ENCODE measurements around the gene RASSF7.

Gene RASSF7

DNA sequence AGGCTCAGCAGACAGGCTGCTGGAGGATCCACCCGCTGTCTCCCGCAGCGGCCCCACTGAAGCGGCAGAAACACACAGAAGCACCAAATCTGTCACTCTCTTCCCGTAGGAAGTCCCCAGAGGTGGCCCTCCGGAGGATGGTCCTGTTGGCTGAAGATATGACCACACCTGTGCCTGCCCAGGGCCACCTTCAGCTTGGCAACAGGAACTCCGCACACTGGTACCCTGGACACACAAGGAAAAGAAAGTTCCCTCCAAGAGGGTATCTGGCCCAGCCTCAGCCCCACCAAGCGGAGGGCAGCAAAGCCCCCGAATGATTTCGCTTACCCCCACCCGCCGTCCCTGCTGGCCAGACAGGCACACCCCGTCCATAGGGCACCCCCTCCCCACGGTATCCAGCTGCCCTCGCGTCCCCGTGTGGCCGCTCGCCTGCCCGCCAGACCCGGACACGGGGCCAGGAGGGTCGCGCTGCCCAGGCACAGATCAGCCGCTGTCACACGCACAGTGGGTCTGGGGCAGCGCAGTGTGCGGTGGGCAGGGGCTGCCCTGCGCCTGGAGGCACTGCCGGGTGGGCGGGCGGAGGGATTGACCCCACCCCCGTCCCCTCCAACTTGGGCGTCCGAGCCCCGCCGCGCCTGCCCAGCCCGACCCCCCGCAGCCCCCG, 7.0 kb downstream of the RASSF7 start:
- ChIA-PET POLR2A (interaction anchor here (0.6 to 4.5 kb wide), 3 partner anchors 8 to 48 kb away, joined by 3 to 28 read pairs (median 4); partner anchors contain the start of genes IRF7 and PHRF1), CTCF (no interaction called here)
- Histone ChIP-seq H3K4me1 (ENCODE audit: control insufficient read depth, insufficient read depth, low read length) (no peaks in the 10 kb centered on the region), H3K36me3 (ENCODE audit: control insufficient read depth in 2 of 2, insufficient read depth in 1 of 2, low read length in 2 of 2) (peaks cover 0 to 16% of the 10 kb centered on the region in 2 experiments; a peak in 1 of 3 replicates), H3K4me3 (ENCODE audit: low read depth, low read length) (peak overlapping the region; percentile 57), H3K27ac (ENCODE audit: extremely low read depth, low read depth, low read length) (no peak overlapping the region; the same call in 1 of the 2 replicates), H3K9me3 (ENCODE audit: control insufficient read depth, insufficient read depth, low read depth, low read length) (no peaks in the 10 kb centered on the region)
- TF ChIP-seq ZNF416 (tag by site-specific recombination; IDR thresholded peaks at IDR 0.05), result no peak
- TF ChIP-seq ZFHX2 (tag by site-specific recombination; conservative IDR thresholded peaks at IDR 0.05), result peak; percentile 31; the same call in 1 of the 2 replicates
- peak; percentile 55 for TF ChIP-seq ZBTB8A (tag by site-specific recombination; IDR thresholded peaks at IDR 0.05)
- no peak for TF ChIP-seq ZNF175 (tag by site-specific recombination; IDR thresholded peaks at IDR 0.05)
- peak; percentile 34; the same call in 1 of the 2 replicates for TF ChIP-seq SP3 (tag by site-specific recombination; IDR thresholded peaks at IDR 0.05)
- TF ChIP-seq, protein P1, sequence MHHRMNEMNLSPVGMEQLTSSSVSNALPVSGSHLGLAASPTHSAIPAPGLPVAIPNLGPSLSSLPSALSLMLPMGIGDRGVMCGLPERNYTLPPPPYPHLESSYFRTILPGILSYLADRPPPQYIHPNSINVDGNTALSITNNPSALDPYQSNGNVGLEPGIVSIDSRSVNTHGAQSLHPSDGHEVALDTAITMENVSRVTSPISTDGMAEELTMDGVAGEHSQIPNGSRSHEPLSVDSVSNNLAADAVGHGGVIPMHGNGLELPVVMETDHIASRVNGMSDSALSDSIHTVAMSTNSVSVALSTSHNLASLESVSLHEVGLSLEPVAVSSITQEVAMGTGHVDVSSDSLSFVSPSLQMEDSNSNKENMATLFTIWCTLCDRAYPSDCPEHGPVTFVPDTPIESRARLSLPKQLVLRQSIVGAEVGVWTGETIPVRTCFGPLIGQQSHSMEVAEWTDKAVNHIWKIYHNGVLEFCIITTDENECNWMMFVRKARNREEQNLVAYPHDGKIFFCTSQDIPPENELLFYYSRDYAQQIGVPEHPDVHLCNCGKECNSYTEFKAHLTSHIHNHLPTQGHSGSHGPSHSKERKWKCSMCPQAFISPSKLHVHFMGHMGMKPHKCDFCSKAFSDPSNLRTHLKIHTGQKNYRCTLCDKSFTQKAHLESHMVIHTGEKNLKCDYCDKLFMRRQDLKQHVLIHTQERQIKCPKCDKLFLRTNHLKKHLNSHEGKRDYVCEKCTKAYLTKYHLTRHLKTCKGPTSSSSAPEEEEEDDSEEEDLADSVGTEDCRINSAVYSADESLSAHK (tag by site-specific recombination; IDR thresholded peaks at IDR 0.05), result no peak
- peak; percentile 29; the same call in 1 of the 2 replicates for TF ChIP-seq KLF1 (tag by site-specific recombination; IDR thresholded peaks at IDR 0.05)
- TF ChIP-seq ZNF626 (tag by site-specific recombination; IDR thresholded peaks at IDR 0.05), result no peak
- TF ChIP-seq, protein P2, sequence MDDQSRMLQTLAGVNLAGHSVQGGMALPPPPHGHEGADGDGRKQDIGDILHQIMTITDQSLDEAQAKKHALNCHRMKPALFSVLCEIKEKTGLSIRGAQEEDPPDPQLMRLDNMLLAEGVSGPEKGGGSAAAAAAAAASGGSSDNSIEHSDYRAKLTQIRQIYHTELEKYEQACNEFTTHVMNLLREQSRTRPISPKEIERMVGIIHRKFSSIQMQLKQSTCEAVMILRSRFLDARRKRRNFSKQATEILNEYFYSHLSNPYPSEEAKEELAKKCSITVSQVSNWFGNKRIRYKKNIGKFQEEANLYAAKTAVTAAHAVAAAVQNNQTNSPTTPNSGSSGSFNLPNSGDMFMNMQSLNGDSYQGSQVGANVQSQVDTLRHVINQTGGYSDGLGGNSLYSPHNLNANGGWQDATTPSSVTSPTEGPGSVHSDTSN (CRISPR knock-in tag; IDR thresholded peaks at IDR 0.05), result peak; percentile 52; the same call in 1 of the 2 replicates
- no peak for TF ChIP-seq ZNF792 (tag by site-specific recombination; IDR thresholded peaks at IDR 0.05)
- TF ChIP-seq ZNF561 (tag by site-specific recombination; IDR thresholded peaks at IDR 0.05; ENCODE audit: borderline replicate concordance), result no peak
- no peak for TF ChIP-seq ZNF184 (tag by site-specific recombination; IDR thresholded peaks at IDR 0.05)
- TF ChIP-seq ZIC2 (tag by site-specific recombination; IDR thresholded peaks at IDR 0.05), result 0 out of 2 replicates have a peak, but pooled peaks have one; percentile 36
- TF ChIP-seq ZNF302 (tag by site-specific recombination; IDR thresholded peaks at IDR 0.05; ENCODE audit: low read depth), result no peak
- TF ChIP-seq, protein P3, sequence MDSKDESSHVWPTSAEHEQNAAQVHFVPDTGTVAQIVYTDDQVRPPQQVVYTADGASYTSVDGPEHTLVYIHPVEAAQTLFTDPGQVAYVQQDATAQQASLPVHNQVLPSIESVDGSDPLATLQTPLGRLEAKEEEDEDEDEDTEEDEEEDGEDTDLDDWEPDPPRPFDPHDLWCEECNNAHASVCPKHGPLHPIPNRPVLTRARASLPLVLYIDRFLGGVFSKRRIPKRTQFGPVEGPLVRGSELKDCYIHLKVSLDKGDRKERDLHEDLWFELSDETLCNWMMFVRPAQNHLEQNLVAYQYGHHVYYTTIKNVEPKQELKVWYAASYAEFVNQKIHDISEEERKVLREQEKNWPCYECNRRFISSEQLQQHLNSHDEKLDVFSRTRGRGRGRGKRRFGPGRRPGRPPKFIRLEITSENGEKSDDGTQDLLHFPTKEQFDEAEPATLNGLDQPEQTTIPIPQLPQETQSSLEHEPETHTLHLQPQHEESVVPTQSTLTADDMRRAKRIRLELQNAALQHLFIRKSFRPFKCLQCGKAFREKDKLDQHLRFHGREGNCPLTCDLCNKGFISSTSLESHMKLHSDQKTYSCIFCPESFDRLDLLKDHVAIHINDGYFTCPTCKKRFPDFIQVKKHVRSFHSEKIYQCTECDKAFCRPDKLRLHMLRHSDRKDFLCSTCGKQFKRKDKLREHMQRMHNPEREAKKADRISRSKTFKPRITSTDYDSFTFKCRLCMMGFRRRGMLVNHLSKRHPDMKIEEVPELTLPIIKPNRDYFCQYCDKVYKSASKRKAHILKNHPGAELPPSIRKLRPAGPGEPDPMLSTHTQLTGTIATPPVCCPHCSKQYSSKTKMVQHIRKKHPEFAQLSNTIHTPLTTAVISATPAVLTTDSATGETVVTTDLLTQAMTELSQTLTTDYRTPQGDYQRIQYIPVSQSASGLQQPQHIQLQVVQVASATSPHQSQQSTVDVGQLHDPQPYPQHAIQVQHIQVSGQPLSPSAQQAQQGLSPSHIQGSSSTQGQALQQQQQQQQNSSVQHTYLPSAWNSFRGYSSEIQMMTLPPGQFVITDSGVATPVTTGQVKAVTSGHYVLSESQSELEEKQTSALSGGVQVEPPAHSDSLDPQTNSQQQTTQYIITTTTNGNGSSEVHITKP (tag by site-specific recombination; IDR thresholded peaks at IDR 0.05), result no peak
- TF ChIP-seq, protein P4, sequence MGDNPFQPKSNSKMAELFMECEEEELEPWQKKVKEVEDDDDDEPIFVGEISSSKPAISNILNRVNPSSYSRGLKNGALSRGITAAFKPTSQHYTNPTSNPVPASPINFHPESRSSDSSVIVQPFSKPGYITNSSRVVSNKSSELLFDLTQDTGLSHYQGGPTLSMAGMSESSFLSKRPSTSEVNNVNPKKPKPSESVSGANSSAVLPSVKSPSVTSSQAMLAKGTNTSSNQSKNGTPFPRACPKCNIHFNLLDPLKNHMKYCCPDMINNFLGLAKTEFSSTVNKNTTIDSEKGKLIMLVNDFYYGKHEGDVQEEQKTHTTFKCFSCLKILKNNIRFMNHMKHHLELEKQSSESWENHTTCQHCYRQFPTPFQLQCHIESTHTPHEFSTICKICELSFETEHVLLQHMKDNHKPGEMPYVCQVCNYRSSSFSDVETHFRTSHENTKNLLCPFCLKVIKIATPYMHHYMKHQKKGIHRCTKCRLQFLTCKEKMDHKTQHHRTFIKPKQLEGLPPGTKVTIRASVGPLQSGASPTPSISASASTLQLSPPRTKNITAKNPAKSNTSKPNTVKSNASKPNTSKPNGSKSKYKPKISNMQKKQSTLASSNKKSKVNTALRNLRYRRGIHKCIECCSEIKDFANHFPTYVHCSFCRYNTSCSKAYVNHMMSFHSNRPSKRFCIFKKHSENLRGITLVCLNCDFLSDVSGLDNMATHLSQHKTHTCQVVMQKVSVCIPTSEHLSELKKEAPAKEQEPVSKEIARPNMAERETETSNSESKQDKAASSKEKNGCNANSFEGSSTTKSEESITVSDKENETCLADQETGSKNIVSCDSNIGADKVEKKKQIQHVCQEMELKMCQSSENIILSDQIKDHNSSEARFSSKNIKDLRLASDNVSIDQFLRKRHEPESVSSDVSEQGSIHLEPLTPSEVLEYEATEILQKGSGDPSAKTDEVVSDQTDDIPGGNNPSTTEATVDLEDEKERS (tag by site-specific recombination; IDR thresholded peaks at IDR 0.05), result no peak
- TF ChIP-seq OSR2 (tag by site-specific recombination; IDR thresholded peaks at IDR 0.05), result no peak
- TF ChIP-seq, protein P5, sequence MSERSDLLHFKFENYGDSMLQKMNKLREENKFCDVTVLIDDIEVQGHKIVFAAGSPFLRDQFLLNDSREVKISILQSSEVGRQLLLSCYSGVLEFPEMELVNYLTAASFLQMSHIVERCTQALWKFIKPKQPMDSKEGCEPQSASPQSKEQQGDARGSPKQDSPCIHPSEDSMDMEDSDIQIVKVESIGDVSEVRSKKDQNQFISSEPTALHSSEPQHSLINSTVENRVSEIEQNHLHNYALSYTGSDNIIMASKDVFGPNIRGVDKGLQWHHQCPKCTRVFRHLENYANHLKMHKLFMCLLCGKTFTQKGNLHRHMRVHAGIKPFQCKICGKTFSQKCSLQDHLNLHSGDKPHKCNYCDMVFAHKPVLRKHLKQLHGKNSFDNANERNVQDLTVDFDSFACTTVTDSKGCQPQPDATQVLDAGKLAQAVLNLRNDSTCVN (tag by site-specific recombination; optimal IDR thresholded peaks at IDR 0.05), result peak; percentile 38
- TF ChIP-seq ZNF629 (tag by site-specific recombination; IDR thresholded peaks at IDR 0.05), result no peak
- TF ChIP-seq GLIS2 (tag by site-specific recombination; IDR thresholded peaks at IDR 0.05), result 0 out of 2 replicates have a peak, but pooled peaks have one; percentile 53
- peak; percentile 24; the same call in 1 of the 2 replicates for TF ChIP-seq GLIS1 (tag by site-specific recombination; IDR thresholded peaks at IDR 0.05)
- TF ChIP-seq, protein P6, sequence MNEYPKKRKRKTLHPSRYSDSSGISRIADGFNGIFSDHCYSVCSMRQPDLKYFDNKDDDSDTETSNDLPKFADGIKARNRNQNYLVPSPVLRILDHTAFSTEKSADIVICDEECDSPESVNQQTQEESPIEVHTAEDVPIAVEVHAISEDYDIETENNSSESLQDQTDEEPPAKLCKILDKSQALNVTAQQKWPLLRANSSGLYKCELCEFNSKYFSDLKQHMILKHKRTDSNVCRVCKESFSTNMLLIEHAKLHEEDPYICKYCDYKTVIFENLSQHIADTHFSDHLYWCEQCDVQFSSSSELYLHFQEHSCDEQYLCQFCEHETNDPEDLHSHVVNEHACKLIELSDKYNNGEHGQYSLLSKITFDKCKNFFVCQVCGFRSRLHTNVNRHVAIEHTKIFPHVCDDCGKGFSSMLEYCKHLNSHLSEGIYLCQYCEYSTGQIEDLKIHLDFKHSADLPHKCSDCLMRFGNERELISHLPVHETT (tag by site-specific recombination; IDR thresholded peaks at IDR 0.05), result no peak

All from HEK293 (cell line).